Neural cell (in vitro differentiated cells): Measurements from ENCODE around the gene BRI3. TPM values are rescaled to one million over a fixed set of nuclear protein-coding genes. Genes with fewer than 3 reads are reported as not detected.

Experiments
- H2AFZ ChIP-seq: fragments of 200-600, 300-800 bp; sonication (generic), shearing (Covaris generic); 2 replicates; pipeline ENCODE4 v1.6.0; 2014; ENCODE audit warnings: low read depth, mild to moderate bottlenecking, antibody characterized with exemption, low read length, moderate library complexity
- H3F3A ChIP-seq: fragments of 200-600 bp; shearing (Covaris generic); 2 replicates; pipeline ENCODE4 v1.6.1; 2016; ENCODE audit warnings: mild to moderate bottlenecking, moderate library complexity, mixed read lengths, antibody characterized with exemption, low read length; ENCODE audit not compliant: insufficient read depth, poor library complexity, severe bottlenecking
- H3K27ac ChIP-seq: fragments of 200-600, 300-800 bp; sonication (generic), shearing (Covaris generic); 2 replicates; pipeline ENCODE4 v1.5.1; 2014; ENCODE audit warnings: mild to moderate bottlenecking, low read length, moderate library complexity
- H3K27me3 ChIP-seq: fragments of 300-800, 200-600 bp; sonication (generic), shearing (Covaris generic); 2 replicates; pipeline ENCODE4 v1.6.0; 2014; ENCODE audit warnings: mild to moderate bottlenecking, low read depth, low read length, moderate library complexity; ENCODE audit not compliant: insufficient read depth
- H3K36me3 ChIP-seq: fragments of 300-800, 200-600 bp; sonication (generic), shearing (Covaris generic); 2 replicates; pipeline ENCODE4 v1.5.1; 2014; ENCODE audit warnings: mild to moderate bottlenecking, antibody characterized with exemption, low read length, moderate library complexity; ENCODE audit not compliant: insufficient read depth
- H3K4me2 ChIP-seq: fragments of 300-800, 200-600 bp; sonication (generic), shearing (Covaris generic); 2 replicates; pipeline ENCODE4 v1.6.0; 2014; ENCODE audit warnings: mild to moderate bottlenecking, low read length
- H3K4me3 ChIP-seq: fragments of 300-800, 200-600 bp; sonication (generic), shearing (Covaris generic); 2 replicates; pipeline ENCODE4 v1.5.1; 2014; ENCODE audit warnings: mild to moderate bottlenecking, low read length, moderate library complexity
- H3K79me2 ChIP-seq: fragments of 200-600 bp; shearing (Covaris generic); replicated peaks from 2 replicates; pipeline ENCODE4 v1.6.0; 2014; ENCODE audit warnings: mild to moderate bottlenecking, low read length, moderate library complexity; ENCODE audit not compliant: insufficient read depth
- H3K9ac ChIP-seq: fragments of 300-800, 200-600 bp; sonication (generic), shearing (Covaris generic); 2 replicates; pipeline ENCODE4 v1.6.1; 2016; ENCODE audit warnings: mild to moderate bottlenecking, low read length, mixed read lengths
- H3K9me2 ChIP-seq: fragments of 200-600 bp; shearing (Covaris generic); 2 replicates; pipeline ENCODE4 v1.6.1; 2016; ENCODE audit warnings: mild to moderate bottlenecking, low read length, mixed read lengths; ENCODE audit not compliant: insufficient read depth
- H3K9me3 ChIP-seq: fragments of 200-600, 300-800 bp; sonication (generic), shearing (Covaris generic); 2 replicates; pipeline ENCODE4 v1.6.1; 2016; ENCODE audit warnings: mild to moderate bottlenecking, mixed run types, low read length, moderate library complexity, mixed read lengths
- H4K20me1 ChIP-seq: fragments of 200-600 bp; shearing (Covaris generic); 2 replicates; pipeline ENCODE4 v1.6.1; 2016; ENCODE audit warnings: mild to moderate bottlenecking, mixed run types; ENCODE audit not compliant: insufficient read depth
- EP300 ChIP-seq: fragments of 450-650 bp; conservative IDR thresholded peaks from 2 replicates; pipeline ENCODE4 v1.6.1; 2014; ENCODE audit warnings: antibody characterized with exemption, mild to moderate bottlenecking, moderate library complexity; ENCODE audit not compliant: poor library complexity, severe bottlenecking
- EZH2 ChIP-seq: fragments of 200-600, 300-800 bp; shearing (Covaris generic), sonication (generic); IDR thresholded peaks from 2 replicates; pipeline ENCODE4 v1.6.1; 2014; ENCODE audit warnings: antibody characterized with exemption, low read length, borderline replicate concordance, mild to moderate bottlenecking; ENCODE audit not compliant: insufficient read depth, poor library complexity, severe bottlenecking
- MXI1 ChIP-seq: fragments of 450-650 bp; conservative IDR thresholded peaks from 2 replicates; pipeline ENCODE4 v1.6.1; 2014; ENCODE audit warnings: antibody characterized with exemption, mild to moderate bottlenecking; ENCODE audit not compliant: poor library complexity, severe bottlenecking
- POLR2AphosphoS5 ChIP-seq: IDR thresholded peaks from 2 replicates; pipeline ENCODE4 v1.6.1; 2012
- RAD21 ChIP-seq: fragments of 450-650 bp; conservative IDR thresholded peaks from 2 replicates; pipeline ENCODE4 v1.6.1; 2014; ENCODE audit warnings: antibody characterized with exemption, mild to moderate bottlenecking, moderate library complexity
- SMC3 ChIP-seq: fragments of 450-650 bp; conservative IDR thresholded peaks from 2 replicates; pipeline ENCODE4 v1.6.1; 2014; ENCODE audit warnings: antibody characterized with exemption, mild to moderate bottlenecking, moderate library complexity; ENCODE audit not compliant: poor library complexity
- TAF1 ChIP-seq: IDR thresholded peaks from 2 replicates; pipeline ENCODE4 v1.6.1; 2012; ENCODE audit warnings: low read depth
- polyA plus RNA-seq: library from polyadenylated mRNA; depleted of rRNA; stranded (reverse); fragments of >200 nt; gene quantifications from 2 replicates; pipeline ENCODE4 v1.2.3, GENCODE V29; 2014
- TF ChIP-seq, protein P1 (sequence below): fragments of 450-650 bp; IDR thresholded peaks from 2 replicates; pipeline ENCODE4 v1.5.1; 2014; ENCODE audit warnings: antibody characterized with exemption, mild to moderate bottlenecking, moderate library complexity; ENCODE audit not compliant: poor library complexity, severe bottlenecking
- TF ChIP-seq, protein P2 (sequence below): IDR thresholded peaks from 2 replicates; pipeline ENCODE4 v1.6.1; 2012; ENCODE audit warnings: borderline replicate concordance

Gene BRI3
- polyA plus RNA-seq, 1 donor from 2014 or later, result 55.6 TPM

DNA sequence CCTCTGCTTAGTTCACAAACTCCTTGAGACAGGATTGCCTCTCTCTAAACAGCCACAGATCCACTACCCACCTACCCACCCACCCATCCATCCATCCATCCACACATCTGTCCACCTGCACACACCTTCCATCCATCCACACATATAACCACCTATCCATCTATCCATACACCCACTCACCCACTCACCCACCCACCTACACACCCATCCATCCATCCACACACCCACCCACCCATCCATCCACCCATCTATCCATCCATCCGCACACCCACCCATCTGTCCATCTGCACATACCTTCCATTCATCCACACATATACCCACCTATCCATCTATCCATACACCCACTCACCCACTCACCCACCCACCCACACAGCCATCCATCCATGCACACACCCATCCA lies 39.1 kb upstream of the BRI3 start:
- Histone ChIP-seq H3F3A (no peaks in the 10 kb centered on the region), H3K9me3 (no peaks in the 10 kb centered on the region), H3K4me2 (no peak overlapping the region), H3K4me3 (no peak overlapping the region), H3K9ac (no peak overlapping the region), H4K20me1 (no peaks in the 10 kb centered on the region), H3K27me3 (no peaks in the 10 kb centered on the region), H3K27ac (no peak overlapping the region), H3K36me3 (no peaks in the 10 kb centered on the region), H3K9me2 (no peaks in the 10 kb centered on the region), H2AFZ (no peak overlapping the region), H3K79me2 (no peaks in the 10 kb centered on the region)
- TF ChIP-seq SMC3 (no peak), POLR2AphosphoS5 (no peak), MXI1 (no peak), TAF1 (no peak), EZH2 (no peak), EP300 (no peak), RAD21 (no peak)
- TF ChIP-seq, protein P1, sequence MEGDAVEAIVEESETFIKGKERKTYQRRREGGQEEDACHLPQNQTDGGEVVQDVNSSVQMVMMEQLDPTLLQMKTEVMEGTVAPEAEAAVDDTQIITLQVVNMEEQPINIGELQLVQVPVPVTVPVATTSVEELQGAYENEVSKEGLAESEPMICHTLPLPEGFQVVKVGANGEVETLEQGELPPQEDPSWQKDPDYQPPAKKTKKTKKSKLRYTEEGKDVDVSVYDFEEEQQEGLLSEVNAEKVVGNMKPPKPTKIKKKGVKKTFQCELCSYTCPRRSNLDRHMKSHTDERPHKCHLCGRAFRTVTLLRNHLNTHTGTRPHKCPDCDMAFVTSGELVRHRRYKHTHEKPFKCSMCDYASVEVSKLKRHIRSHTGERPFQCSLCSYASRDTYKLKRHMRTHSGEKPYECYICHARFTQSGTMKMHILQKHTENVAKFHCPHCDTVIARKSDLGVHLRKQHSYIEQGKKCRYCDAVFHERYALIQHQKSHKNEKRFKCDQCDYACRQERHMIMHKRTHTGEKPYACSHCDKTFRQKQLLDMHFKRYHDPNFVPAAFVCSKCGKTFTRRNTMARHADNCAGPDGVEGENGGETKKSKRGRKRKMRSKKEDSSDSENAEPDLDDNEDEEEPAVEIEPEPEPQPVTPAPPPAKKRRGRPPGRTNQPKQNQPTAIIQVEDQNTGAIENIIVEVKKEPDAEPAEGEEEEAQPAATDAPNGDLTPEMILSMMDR, result no peak
- TF ChIP-seq, protein P2, sequence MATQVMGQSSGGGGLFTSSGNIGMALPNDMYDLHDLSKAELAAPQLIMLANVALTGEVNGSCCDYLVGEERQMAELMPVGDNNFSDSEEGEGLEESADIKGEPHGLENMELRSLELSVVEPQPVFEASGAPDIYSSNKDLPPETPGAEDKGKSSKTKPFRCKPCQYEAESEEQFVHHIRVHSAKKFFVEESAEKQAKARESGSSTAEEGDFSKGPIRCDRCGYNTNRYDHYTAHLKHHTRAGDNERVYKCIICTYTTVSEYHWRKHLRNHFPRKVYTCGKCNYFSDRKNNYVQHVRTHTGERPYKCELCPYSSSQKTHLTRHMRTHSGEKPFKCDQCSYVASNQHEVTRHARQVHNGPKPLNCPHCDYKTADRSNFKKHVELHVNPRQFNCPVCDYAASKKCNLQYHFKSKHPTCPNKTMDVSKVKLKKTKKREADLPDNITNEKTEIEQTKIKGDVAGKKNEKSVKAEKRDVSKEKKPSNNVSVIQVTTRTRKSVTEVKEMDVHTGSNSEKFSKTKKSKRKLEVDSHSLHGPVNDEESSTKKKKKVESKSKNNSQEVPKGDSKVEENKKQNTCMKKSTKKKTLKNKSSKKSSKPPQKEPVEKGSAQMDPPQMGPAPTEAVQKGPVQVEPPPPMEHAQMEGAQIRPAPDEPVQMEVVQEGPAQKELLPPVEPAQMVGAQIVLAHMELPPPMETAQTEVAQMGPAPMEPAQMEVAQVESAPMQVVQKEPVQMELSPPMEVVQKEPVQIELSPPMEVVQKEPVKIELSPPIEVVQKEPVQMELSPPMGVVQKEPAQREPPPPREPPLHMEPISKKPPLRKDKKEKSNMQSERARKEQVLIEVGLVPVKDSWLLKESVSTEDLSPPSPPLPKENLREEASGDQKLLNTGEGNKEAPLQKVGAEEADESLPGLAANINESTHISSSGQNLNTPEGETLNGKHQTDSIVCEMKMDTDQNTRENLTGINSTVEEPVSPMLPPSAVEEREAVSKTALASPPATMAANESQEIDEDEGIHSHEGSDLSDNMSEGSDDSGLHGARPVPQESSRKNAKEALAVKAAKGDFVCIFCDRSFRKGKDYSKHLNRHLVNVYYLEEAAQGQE, result no peak

DNA sequence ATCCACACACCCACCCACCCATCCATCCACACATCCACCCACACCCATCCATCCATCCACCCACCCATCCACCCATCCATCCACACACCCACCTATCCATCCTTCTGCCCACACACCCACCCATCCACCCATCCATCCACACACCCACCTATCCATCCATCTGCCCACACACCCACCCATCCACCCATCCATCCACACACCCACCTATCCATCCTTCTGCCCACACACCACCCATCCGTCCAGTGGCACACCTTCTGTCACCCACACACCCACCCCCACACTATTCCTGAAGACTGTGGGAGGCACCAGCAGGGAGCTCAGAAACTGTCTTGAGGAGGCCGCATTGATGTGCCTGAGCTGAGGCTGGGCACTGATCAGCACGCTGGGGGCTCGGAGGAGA lies 38.6 kb upstream of the BRI3 start:
- Histone ChIP-seq H4K20me1 (no peaks in the 10 kb centered on the region), H3K9me2 (no peaks in the 10 kb centered on the region), H3K27me3 (no peaks in the 10 kb centered on the region), H3K9ac (no peak overlapping the region), H3K79me2 (no peaks in the 10 kb centered on the region), H3K27ac (no peak overlapping the region), H3F3A (no peaks in the 10 kb centered on the region), H3K4me2 (no peak overlapping the region), H3K9me3 (no peaks in the 10 kb centered on the region), H3K36me3 (no peaks in the 10 kb centered on the region), H2AFZ (no peak overlapping the region), H3K4me3 (no peak overlapping the region)
- TF ChIP-seq, protein P2, result no peak
- no peak for TF ChIP-seq EP300
- no peak for TF ChIP-seq EZH2
- TF ChIP-seq POLR2AphosphoS5, result no peak
- TF ChIP-seq RAD21, result no peak
- no peak for TF ChIP-seq SMC3
- TF ChIP-seq TAF1, result no peak
- no peak for TF ChIP-seq MXI1
- TF ChIP-seq, protein P1, result no peak
